NT2/D1 (cell line): ENCODE results near the gene DMD.

Experiments
- SUZ12 ChIP-seq: IDR thresholded peaks from 2 replicates; pipeline ENCODE4 v1.6.1; 2011; ENCODE audit not compliant: insufficient read length, insufficient read depth; ENCODE audit errors: extremely low read depth
- YY1 ChIP-seq: IDR thresholded peaks from 2 replicates; pipeline ENCODE4 v1.6.1; 2011; ENCODE audit not compliant: insufficient read length, insufficient read depth

GRCh38 chrX:32392655-32393054 is 818.7 kb downstream of the DMD start:
- TF ChIP-seq SUZ12 (no peak), YY1 (no peak)
